DOHH2 (cell line): Measurements from ENCODE around the gene TRIM16.
"Not testable (repeated sequence)": the region's sequence is repeated elsewhere in the genome, so short reads cannot be mapped to it uniquely, and the experiment has no call there.

Source experiments
- CTCF ChIP-seq: fragments of 200-600 bp; sonication (generic); IDR thresholded peaks from one replicate; pipeline ENCODE4 v1.5.1; 2014; ENCODE audit warnings: antibody characterized with exemption, mild to moderate bottlenecking, low read depth, low read length; ENCODE audit not compliant: poor library complexity, severe bottlenecking
- EZH2phosphoT487 ChIP-seq: fragments of 200-600 bp; sonication (generic); IDR thresholded peaks from 2 replicates; pipeline ENCODE4 v1.6.1; 2017; ENCODE audit warnings: borderline replicate concordance, mild to moderate bottlenecking, antibody characterized with exemption, low read length, moderate library complexity, mixed read lengths

- not testable (repeated sequence) for TF ChIP-seq CTCF, EZH2phosphoT487
Observed at GRCh38 chr17:15683824-15684478, at the start of gene TRIM16.
